Stimulated activated CD4-positive, alpha-beta T cell treated with anti-CD3 and anti-CD28 coated beads, Interleukin-12 subunit alpha, Interleukin-12 subunit beta, amount 100 ng/mL, for 48 hours (primary cell): Measurements from ENCODE around the gene CHIT1.

Source experiments
- DNase-seq, 3 donors: peaks; one replicate each; pipeline ENCODE4 v3.0.0-alpha.2; 2020; ENCODE audit warnings: low read depth in 2 of 3, low spot score in 1 of 3

The CHIT1 gene

GRCh38 chr1:203229471-203230135, at the start of gene CHIT1:
CHIT1 (minus strand) TSS chr1:203229673; CDS start chr1:203229636, 37 bp downstream.
- DNase-seq = no peak

GRCh38 chr1:203278885-203279406, 49.5 kb upstream of the CHIT1 start:
- DNase-seq = no peak

- DNase-seq = no peak
These were observed 48.8 kb upstream of the CHIT1 start for GRCh38 chr1:203278082-203278884.

DNA sequence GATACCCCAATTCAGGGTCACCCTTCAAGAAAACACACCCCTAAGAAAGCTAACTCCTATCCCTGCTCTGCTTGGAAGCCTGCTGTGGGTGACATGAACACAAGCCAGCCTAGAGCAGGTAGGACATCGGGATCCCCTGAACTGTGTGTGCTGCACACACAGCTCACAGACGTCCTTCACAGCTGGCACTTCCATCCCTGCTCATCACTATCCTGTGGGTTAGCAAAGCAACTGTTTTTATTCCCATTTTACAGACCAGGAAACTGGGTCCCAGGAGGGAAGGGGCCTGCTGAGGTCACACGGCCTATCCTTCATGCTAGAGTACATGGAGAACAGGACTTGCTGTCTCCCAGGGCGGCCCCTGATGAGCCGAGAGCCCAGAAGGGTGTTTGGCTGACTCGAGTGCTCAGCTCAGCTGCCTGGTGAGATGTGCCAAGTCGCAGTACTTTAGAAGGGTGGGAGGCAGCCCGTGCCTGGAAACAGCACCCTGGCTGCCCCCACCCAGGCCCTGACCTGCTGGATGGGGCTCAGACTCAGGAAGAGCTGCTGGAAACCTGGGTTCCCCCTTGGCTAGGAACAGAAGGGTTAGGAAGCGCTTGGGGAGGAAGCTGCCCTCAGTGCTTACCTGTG, 47.6 kb upstream of the CHIT1 start:
- DNase-seq = no peak

DNA sequence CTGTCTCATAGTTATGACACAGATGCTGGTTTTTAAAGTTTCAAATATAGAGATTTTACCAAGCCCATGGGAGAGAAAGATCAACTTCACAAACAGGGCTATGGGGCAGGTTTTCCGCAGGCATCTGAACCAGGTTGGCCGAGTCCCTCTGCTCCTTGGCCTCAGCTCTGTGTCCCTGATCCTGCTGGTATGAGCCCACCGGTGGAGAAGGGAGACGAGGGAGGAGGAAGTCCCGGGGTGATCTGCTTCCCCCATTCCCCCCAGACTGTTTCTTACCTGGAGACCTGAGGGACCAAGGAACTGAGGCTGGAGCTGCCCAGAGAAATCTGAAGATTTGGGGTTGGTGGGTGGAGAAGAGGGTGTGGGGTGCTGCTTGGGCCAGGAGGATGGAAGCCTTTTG, 46.9 kb upstream of the CHIT1 start:
- no peak for DNase-seq

GRCh38 chr1:203275656-203276272, 46.3 kb upstream of the CHIT1 start:
- DNase-seq = no peak

GRCh38 chr1:203274603-203275381, 45.3 kb upstream of the CHIT1 start:
- no peak for DNase-seq

GRCh38 chr1:203273869-203274602, 44.6 kb upstream of the CHIT1 start:
- no peak for DNase-seq

DNA sequence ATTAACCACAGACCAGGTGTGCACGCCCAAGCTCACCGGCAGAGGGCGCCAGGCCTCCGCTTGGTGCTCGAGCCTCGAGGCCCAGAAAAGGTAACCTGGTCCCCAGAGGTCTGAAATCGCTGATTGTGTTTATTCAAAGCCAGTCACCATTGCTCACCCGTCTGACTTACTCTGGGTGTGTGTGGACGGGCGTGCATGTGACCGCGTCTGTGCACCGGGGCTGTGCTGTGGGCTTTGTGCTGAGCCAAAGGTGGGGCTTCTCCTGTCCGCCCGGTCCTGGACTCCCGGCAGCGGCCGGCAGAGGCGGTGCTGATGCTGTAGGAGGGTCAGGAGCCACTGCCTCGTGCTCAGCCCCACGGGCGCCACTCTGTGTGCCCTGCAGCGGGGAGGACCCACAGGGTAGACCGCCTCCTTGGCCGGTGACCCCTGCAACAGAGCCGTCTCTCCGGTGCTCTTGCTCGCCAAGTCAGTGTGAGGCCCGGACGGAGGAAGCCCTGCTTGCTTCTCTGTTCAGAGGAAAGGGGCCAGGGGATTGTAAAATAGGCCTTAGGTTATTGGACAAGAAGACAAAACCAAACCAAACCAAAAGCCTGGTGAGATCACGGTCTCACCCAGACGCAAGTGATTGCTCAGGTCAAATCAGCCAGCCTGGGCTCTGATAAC, 43.9 kb upstream of the CHIT1 start:
- peak; percentile 83 to 92 (median 89) for DNase-seq

DNA sequence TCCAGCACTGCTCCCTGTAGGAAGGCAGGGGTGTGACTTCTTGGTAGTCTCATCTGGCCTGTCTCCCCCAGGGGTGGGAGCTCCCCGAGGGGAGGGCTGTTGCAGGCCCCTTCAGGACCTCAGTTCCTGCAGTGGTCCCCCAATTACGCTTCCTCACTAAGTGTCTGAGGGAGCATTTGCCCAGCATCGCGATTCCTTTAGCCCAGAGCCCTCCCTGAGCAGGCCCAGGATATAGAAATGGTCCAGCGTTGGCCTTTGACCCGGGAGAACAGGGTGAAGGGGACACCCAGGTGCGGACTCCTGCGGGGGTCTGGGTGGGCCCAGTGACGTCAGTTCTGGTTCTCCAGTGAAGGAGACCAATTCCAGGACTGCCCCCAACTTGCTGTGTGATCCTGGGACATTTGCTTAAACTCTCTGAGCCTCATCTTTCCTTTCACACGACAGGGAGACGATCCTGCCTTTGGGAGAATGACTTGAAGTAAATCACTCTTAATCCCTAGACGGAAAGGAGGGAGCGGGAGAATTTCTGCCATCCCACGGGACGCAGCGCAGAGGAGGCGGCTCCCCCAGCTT, 43.2 kb upstream of the CHIT1 start:
- no peak for DNase-seq

GRCh38 chr1:203271962-203272632, 42.6 kb upstream of the CHIT1 start:
- no peak for DNase-seq

- DNase-seq = peak in 1 of 3 donors; percentile 34
These were observed 41.7 kb upstream of the CHIT1 start for GRCh38 chr1:203271018-203271743.

- no peak for DNase-seq
These were observed 41.0 kb upstream of the CHIT1 start for GRCh38 chr1:203270448-203270847.

- no peak for DNase-seq
These were observed 40.2 kb upstream of the CHIT1 start for GRCh38 chr1:203269654-203270020.

DNA sequence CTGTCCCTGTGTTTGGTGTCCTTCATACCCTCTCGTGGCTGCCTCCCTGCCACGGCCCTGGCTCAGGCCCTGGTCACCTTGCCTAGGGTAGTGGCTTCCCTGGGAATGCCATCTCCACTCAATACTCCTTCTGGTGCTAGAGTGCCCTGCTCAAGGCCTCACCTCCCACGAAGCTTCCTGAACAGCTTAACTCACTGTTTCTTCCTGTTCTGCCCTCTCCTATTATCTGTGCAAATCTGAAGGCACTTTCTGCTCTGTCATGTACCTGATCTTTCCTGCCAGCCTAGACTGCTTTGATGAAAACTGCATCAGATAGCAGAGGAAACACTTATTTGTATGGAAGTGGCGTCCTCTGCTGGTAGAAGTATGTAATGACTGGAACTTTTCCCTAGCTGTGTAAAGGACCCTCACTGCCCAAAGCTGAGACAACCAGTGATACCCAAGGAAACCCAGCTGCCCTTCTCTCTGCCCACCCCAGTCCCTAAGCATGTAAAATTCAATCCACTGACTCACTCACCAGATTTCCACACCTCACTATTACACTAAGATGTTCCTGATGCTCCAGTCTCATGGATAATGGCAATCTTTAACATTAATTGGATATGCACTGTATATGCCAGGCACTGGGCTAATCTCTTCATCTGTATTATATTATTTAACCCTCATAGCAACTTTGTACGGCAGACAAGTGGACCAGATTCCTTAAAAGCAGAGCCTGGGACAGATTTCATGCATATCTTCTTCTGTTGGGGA, 39.6 kb upstream of the CHIT1 start:
- peak in 1 of 3 donors; percentile 65 for DNase-seq

- no peak for DNase-seq
These were observed 38.4 kb upstream of the CHIT1 start for GRCh38 chr1:203267912-203268311.

GRCh38 chr1:203267347-203267846, 37.9 kb upstream of the CHIT1 start:
- peak; percentile 67 to 94 (median 71) for DNase-seq
